ENCODE data around the gene NUAK1. TPM values are rescaled to one million over a fixed set of nuclear protein-coding genes. Genes with fewer than 3 reads are reported as not detected.

NUAK1 gene
- total RNA-seq, 2 experiments from 2014 or later: 0.03 TPM; not detected in 1

GRCh38 chr12:106048676-106049075 is 90.1 kb downstream of the NUAK1 start:
- H3K4me2 ChIP-seq (ENCODE audit: low read length): no peak overlapping the region
- no peak for DNase-seq (ENCODE audit: low spot score)
- H3K4me1 ChIP-seq (ENCODE audit: insufficient read depth, low read length, poor library complexity, severe bottlenecking): no peaks in the 10 kb centered on the region
- no peaks in the 10 kb centered on the region for H3K9me3 ChIP-seq (ENCODE audit: low read length)
- H3K4me3 ChIP-seq (ENCODE audit: low read depth, low read length, poor library complexity, severe bottlenecking): no peak overlapping the region
- no peaks in the 10 kb centered on the region for H3K9me2 ChIP-seq (ENCODE audit: insufficient read depth, low read length)
- TF ChIP-seq EZH2phosphoT487 (IDR thresholded peaks at IDR 0.05; ENCODE audit: borderline replicate concordance, low read depth, low read length): no peak
- TF ChIP-seq CTCF (conservative IDR thresholded peaks at IDR 0.05; ENCODE audit: low read length): no peak
- no TSS peak for BruUV-seq (replicated peaks)
- CTCF ChIA-PET (ENCODE audit: unreplicated experiment): no interaction called here
- H2AFZ ChIP-seq (ENCODE audit: low read length): no peak overlapping the region
- no peak overlapping the region for H3K27ac ChIP-seq (ENCODE audit: low read depth, low read length, poor library complexity, severe bottlenecking)
- POLR2A ChIA-PET: no interaction called here
- H4K20me1 ChIP-seq (ENCODE audit: insufficient read depth, low read length): no peaks in the 10 kb centered on the region
- no peaks in the 10 kb centered on the region for H3K36me3 ChIP-seq (ENCODE audit: insufficient read depth, low read length)
- intact Hi-C loops (cut with micrococcal nuclease; ENCODE audit: unreplicated experiment): no loop called here
- H3K79me2 ChIP-seq (ENCODE audit: insufficient read depth, low read depth, low read length): no peaks in the 10 kb centered on the region

- intact Hi-C loops (cut with micrococcal nuclease; ENCODE audit: unreplicated experiment): no loop called here
- CTCF ChIA-PET (ENCODE audit: unreplicated experiment): no interaction called here
- Histone ChIP-seq H3K79me2 (ENCODE audit: insufficient read depth, low read depth, low read length) (no peaks in the 10 kb centered on the region), H3K9me3 (ENCODE audit: low read length) (no peaks in the 10 kb centered on the region), H3K4me1 (ENCODE audit: insufficient read depth, low read length, poor library complexity, severe bottlenecking) (no peaks in the 10 kb centered on the region), H3K4me3 (ENCODE audit: low read depth, low read length, poor library complexity, severe bottlenecking) (no peak overlapping the region), H4K20me1 (ENCODE audit: insufficient read depth, low read length) (no peaks in the 10 kb centered on the region), H2AFZ (ENCODE audit: low read length) (no peak overlapping the region), H3K27ac (ENCODE audit: low read depth, low read length, poor library complexity, severe bottlenecking) (no peak overlapping the region), H3K9me2 (ENCODE audit: insufficient read depth, low read length) (no peaks in the 10 kb centered on the region), H3K36me3 (ENCODE audit: insufficient read depth, low read length) (no peaks in the 10 kb centered on the region), H3K4me2 (ENCODE audit: low read length) (no peak overlapping the region)
- TF ChIP-seq EZH2phosphoT487 (IDR thresholded peaks at IDR 0.05; ENCODE audit: borderline replicate concordance, low read depth, low read length): no peak
- no peak for TF ChIP-seq CTCF (conservative IDR thresholded peaks at IDR 0.05; ENCODE audit: low read length)
- BruUV-seq (replicated peaks): no TSS peak
- POLR2A ChIA-PET: no interaction called here
- DNase-seq (ENCODE audit: low spot score): no peak
These were observed 90.7 kb downstream of the NUAK1 start for GRCh38 chr12:106048016-106048415.

- intact Hi-C loops (cut with micrococcal nuclease; ENCODE audit: unreplicated experiment): no loop called here
- Histone ChIP-seq H3K79me2 (ENCODE audit: insufficient read depth, low read depth, low read length) (no peaks in the 10 kb centered on the region), H3K4me2 (ENCODE audit: low read length) (no peak overlapping the region), H3K27ac (ENCODE audit: low read depth, low read length, poor library complexity, severe bottlenecking) (no peak overlapping the region), H3K4me1 (ENCODE audit: insufficient read depth, low read length, poor library complexity, severe bottlenecking) (no peaks in the 10 kb centered on the region), H3K9me3 (ENCODE audit: low read length) (no peaks in the 10 kb centered on the region), H3K4me3 (ENCODE audit: low read depth, low read length, poor library complexity, severe bottlenecking) (no peak overlapping the region), H4K20me1 (ENCODE audit: insufficient read depth, low read length) (no peaks in the 10 kb centered on the region), H3K36me3 (ENCODE audit: insufficient read depth, low read length) (no peaks in the 10 kb centered on the region), H2AFZ (ENCODE audit: low read length) (no peak overlapping the region), H3K9me2 (ENCODE audit: insufficient read depth, low read length) (no peaks in the 10 kb centered on the region)
- DNase-seq (ENCODE audit: low spot score): no peak
- ChIA-PET POLR2A (interaction anchor here (0.9 kb wide), 1 partner anchor 277 kb away, joined by 3 read pairs; no protein-coding TSS in a partner anchor), CTCF (ENCODE audit: unreplicated experiment) (no interaction called here)
- TF ChIP-seq EZH2phosphoT487 (IDR thresholded peaks at IDR 0.05; ENCODE audit: borderline replicate concordance, low read depth, low read length): no peak
- TF ChIP-seq CTCF (conservative IDR thresholded peaks at IDR 0.05; ENCODE audit: low read length): no peak
- no TSS peak for BruUV-seq (replicated peaks)
These were observed 91.8 kb downstream of the NUAK1 start for GRCh38 chr12:106046947-106047346.
